ENCODE data around the gene CASP8.
"Not testable (repeated sequence)": the region's sequence is repeated elsewhere in the genome, so short reads cannot be mapped to it uniquely, and the experiment has no call there.

DNA sequence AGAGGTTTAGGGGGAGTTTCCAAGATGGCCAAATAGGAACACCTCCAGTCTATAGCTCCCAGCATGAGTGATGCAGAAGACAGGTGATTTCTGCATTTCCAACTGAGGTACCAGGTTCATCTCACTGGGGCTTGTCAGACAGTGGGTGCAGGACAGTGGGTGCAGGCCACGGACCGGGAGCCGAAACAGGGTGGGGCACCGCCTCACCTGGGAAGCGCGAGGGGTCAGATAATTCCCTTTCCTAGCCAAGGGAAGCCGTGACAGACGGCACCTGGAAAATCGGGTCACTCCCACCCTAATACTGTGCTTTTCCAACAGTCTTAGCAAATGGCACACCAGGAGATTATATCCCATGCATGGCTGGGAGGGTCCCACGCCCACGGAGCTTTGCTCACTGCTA lies 39.6 kb downstream of the CASP8 start:
- not testable (repeated sequence) for TF ChIP-seq CTCF, EZH2, EZH2phosphoT487 (IDR thresholded peaks at IDR 0.05)
